Urinary bladder (tissue), 4 donors: ENCODE measurements around the gene NDUFB6. TPM values are rescaled to one million over a fixed set of nuclear protein-coding genes. Genes with fewer than 3 reads are reported as not detected.
A peak's percentile ranks its signal among the peaks of the same experiment; 100 is the strongest.
"Not testable (repeated sequence)": the region's sequence is repeated elsewhere in the genome, so short reads cannot be mapped to it uniquely, and the experiment has no call there.

Experiments
- DNase-seq: peaks from one replicate; pipeline ENCODE4 v3.0.0-alpha.2; 2015; ENCODE audit errors: extremely low spot score
- H3K27ac ChIP-seq: one replicate; pipeline ENCODE4 v1.5.1; 2013; ENCODE audit warnings: low read depth, mild to moderate bottlenecking, moderate library complexity
- H3K36me3 ChIP-seq: one replicate; pipeline ENCODE4 v1.6.1; 2013; ENCODE audit warnings: mild to moderate bottlenecking, moderate library complexity; ENCODE audit not compliant: insufficient read depth
- H3K4me1 ChIP-seq: one replicate; pipeline ENCODE4 v1.6.1; 2013; ENCODE audit warnings: mild to moderate bottlenecking, moderate library complexity; ENCODE audit not compliant: insufficient read depth
- H3K4me3 ChIP-seq: one replicate; pipeline ENCODE4 v1.5.1; 2013; ENCODE audit warnings: low read depth, low read length
- WGBS: extraction: QIAGEN DNeasy Blood & Tissue Kit; methylation state at CpG from one replicate; pipeline ENCODE4 v1.1.7; 2013; 5-methylcytosine and 5-hydroxymethylcytosine counted together
- polyA plus RNA-seq: library from polyadenylated mRNA; stranded (reverse); fragments of 200-250 nt; gene quantifications from one replicate; pipeline ENCODE4 v1.2.3, GENCODE V29; 2013
- total RNA-seq: library from RNA; depleted of rRNA; stranded (reverse); fragments of >200 nt; gene quantifications from one replicate; pipeline ENCODE4 v1.2.3, GENCODE V29; 2014
- donor health status: healthy with polysubstance abuse.
- donor health status: healthy.

NDUFB6 gene
- 45.5 TPM for total RNA-seq
- polyA plus RNA-seq, result 58.1 TPM

- H3K36me3 ChIP-seq, result no peaks in the 10 kb centered on the region
- WGBS, result under 1% methylated on average over 36 of the region's 36 CpGs
- H3K27ac ChIP-seq, result peak within 1 kb of the TSS; percentile 92
- no peaks in the 10 kb centered on the region for H3K4me1 ChIP-seq
- peak; percentile 86 for DNase-seq
- peak within 1 kb of the TSS; percentile 80 for H3K4me3 ChIP-seq
These were observed at the start of gene NDUFB6 for GRCh38 chr9:32572900-32573523. TSS of gene NDUFB6 (minus strand) at chr9:32573159. CDS start at chr9:32573060, 99 bp downstream.

- no peaks in the 10 kb centered on the region for H3K4me1 ChIP-seq
- WGBS, result 56% methylated on average over 5 of the region's 5 CpGs
These were observed 45.3 kb upstream of the NDUFB6 start for GRCh38 chr9:32618261-32618660.

GRCh38 chr9:32606811-32607210 is 33.9 kb upstream of the NDUFB6 start:
- Histone ChIP-seq H3K27ac (no peak overlapping the region), H3K4me1 (no peaks in the 10 kb centered on the region), H3K4me3 (no peak overlapping the region), H3K36me3 (no peaks in the 10 kb centered on the region)
- 75% methylated on average over 2 of the region's 2 CpGs for WGBS
- DNase-seq, result no peak

More at GRCh38 chr9:32618261-32618660, 45.3 kb upstream of the NDUFB6 start:
- no peak overlapping the region for H3K27ac ChIP-seq
- H3K36me3 ChIP-seq, result no peaks in the 10 kb centered on the region
- no peak overlapping the region for H3K4me3 ChIP-seq
- no peak for DNase-seq

GRCh38 chr9:32603914-32604852 is 31.2 kb upstream of the NDUFB6 start:
- Histone ChIP-seq H3K27ac (no peak overlapping the region), H3K4me1 (no peaks in the 10 kb centered on the region), H3K36me3 (no peaks in the 10 kb centered on the region), H3K4me3 (no peak overlapping the region)
- WGBS, result 68% methylated on average over 12 of the region's 12 CpGs
- no peak for DNase-seq

- H3K36me3 ChIP-seq, H3K4me3 ChIP-seq, H3K4me1 ChIP-seq, H3K27ac ChIP-seq, DNase-seq: not testable (repeated sequence)
- 75% methylated on average over 3 of the region's 3 CpGs for WGBS
These were observed 26.1 kb upstream of the NDUFB6 start for GRCh38 chr9:32599021-32599420.

GRCh38 chr9:32596936-32597335 is 24.0 kb upstream of the NDUFB6 start:
- Histone ChIP-seq H3K36me3 (no peaks in the 10 kb centered on the region), H3K4me3 (no peak overlapping the region), H3K4me1 (no peaks in the 10 kb centered on the region), H3K27ac (no peak overlapping the region)
- DNase-seq, result no peak

- Histone ChIP-seq H3K27ac (no peak overlapping the region), H3K4me1 (no peaks in the 10 kb centered on the region), H3K36me3 (no peaks in the 10 kb centered on the region), H3K4me3 (no peak overlapping the region)
- WGBS, result 68% methylated on average over 4 of the region's 4 CpGs
- no peak for DNase-seq
These were observed 23.3 kb upstream of the NDUFB6 start for GRCh38 chr9:32596096-32596865.

GRCh38 chr9:32590898-32591297 is 17.9 kb upstream of the NDUFB6 start:
- no peak overlapping the region for H3K27ac ChIP-seq
- H3K4me1 ChIP-seq, result no peaks in the 10 kb centered on the region
- 84% methylated on average over 1 of the region's 1 CpG for WGBS
- no peak for DNase-seq
- no peaks in the 10 kb centered on the region for H3K36me3 ChIP-seq
- no peak overlapping the region for H3K4me3 ChIP-seq

GRCh38 chr9:32590476-32590875 is 17.5 kb upstream of the NDUFB6 start:
- no peak overlapping the region for H3K4me3 ChIP-seq
- H3K4me1 ChIP-seq, result no peaks in the 10 kb centered on the region
- H3K27ac ChIP-seq, result no peak overlapping the region
- 38% methylated on average over 2 of the region's 2 CpGs for WGBS
- DNase-seq, result no peak
- no peaks in the 10 kb centered on the region for H3K36me3 ChIP-seq

GRCh38 chr9:32589083-32589723 is 16.2 kb upstream of the NDUFB6 start:
- 44% methylated on average over 6 of the region's 6 CpGs for WGBS
- Histone ChIP-seq H3K4me3 (no peak overlapping the region), H3K4me1 (no peaks in the 10 kb centered on the region), H3K36me3 (no peaks in the 10 kb centered on the region), H3K27ac (no peak overlapping the region)
- no peak for DNase-seq

- Histone ChIP-seq H3K4me1 (no peaks in the 10 kb centered on the region), H3K27ac (no peak overlapping the region), H3K36me3 (no peaks in the 10 kb centered on the region), H3K4me3 (no peak overlapping the region)
- no peak for DNase-seq
These were observed 14.9 kb upstream of the NDUFB6 start for GRCh38 chr9:32587901-32588300.

GRCh38 chr9:32584784-32585183 is 11.8 kb upstream of the NDUFB6 start:
- DNase-seq, result no peak
- WGBS, result 30% methylated on average over 2 of the region's 2 CpGs
- no peak overlapping the region for H3K4me3 ChIP-seq
- no peaks in the 10 kb centered on the region for H3K4me1 ChIP-seq
- no peaks in the 10 kb centered on the region for H3K36me3 ChIP-seq
- no peak overlapping the region for H3K27ac ChIP-seq

- DNase-seq, result peak; percentile 25
- no peaks in the 10 kb centered on the region for H3K4me1 ChIP-seq
- H3K4me3 ChIP-seq, result no peak overlapping the region
- WGBS, result 36% methylated on average over 3 of the region's 3 CpGs
- no peak overlapping the region for H3K27ac ChIP-seq
- no peaks in the 10 kb centered on the region for H3K36me3 ChIP-seq
These were observed 8.7 kb upstream of the NDUFB6 start for GRCh38 chr9:32581512-32582143.
